Stimulated activated CD8-positive, alpha-beta memory T cell treated with anti-CD3 and anti-CD28 coated beads, Interleukin-2, amount 100 ng/mL, for 48 hours (primary cell): ENCODE measurements around the gene DUSP28.

Source experiments
- DNase-seq, 2 donors: peaks; one replicate each; pipeline ENCODE4 v3.0.0-alpha.2; 2020; ENCODE audit warnings: low read depth in 2 of 2

Gene DUSP28

GRCh38 chr2:240585681-240586197 lies 25.6 kb downstream of the DUSP28 start:
- no peak for DNase-seq

- peak; percentile 95 to 96 for DNase-seq
These were observed 26.2 kb downstream of the DUSP28 start, which contains the start of gene CAPN10 for GRCh38 chr2:240586198-240586918. TSS of gene CAPN10 (plus strand) at chr2:240586734. CDS start at chr2:240586912, 178 bp downstream.

- DNase-seq: no peak
These were observed 27.0 kb downstream of the DUSP28 start for GRCh38 chr2:240586919-240587800.

- no peak for DNase-seq
These were observed 28.0 kb downstream of the DUSP28 start for GRCh38 chr2:240588006-240588655.

- no peak for DNase-seq
These were observed 28.5 kb downstream of the DUSP28 start for GRCh38 chr2:240588669-240589068.

DNA sequence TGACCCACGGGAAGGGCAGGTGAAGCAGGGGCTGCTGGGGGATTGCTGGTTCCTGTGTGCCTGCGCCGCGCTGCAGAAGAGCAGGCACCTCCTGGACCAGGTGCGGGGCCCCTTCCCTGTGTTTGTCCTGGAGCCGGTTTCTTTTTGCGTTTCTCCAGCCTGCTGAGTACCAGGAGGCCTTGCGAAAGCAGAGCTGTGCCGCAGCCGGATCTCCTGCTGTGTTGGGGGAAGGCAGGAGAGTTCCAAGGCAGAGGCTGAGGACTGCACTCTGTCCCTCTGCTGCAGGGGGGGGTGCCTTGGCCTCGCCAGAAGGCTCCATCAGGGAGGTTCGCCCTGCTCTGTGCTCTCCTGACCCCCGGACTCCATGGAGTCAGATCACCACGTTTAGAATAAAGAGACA lies 29.2 kb downstream of the DUSP28 start:
- no peak for DNase-seq

GRCh38 chr2:240589850-240590525 lies 29.8 kb downstream of the DUSP28 start:
- DNase-seq: no peak

DNA sequence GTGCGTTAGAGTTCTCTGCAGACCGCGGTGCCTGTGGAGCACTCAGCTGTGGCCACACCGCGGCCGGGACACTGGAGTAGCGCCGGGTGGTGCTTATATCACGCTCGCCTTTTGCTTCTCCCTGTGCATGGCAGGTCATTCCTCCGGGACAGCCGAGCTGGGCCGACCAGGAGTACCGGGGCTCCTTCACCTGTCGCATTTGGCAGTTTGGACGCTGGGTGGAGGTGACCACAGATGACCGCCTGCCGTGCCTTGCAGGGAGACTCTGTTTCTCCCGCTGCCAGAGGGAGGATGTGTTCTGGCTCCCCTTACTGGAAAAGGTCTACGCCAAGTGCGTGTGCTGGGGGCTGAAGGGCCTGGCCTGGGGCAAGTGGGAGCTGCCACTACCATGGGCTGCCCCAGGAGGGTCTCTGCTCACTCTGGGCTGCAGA lies 30.5 kb downstream of the DUSP28 start:
- DNase-seq: no peak

DNA sequence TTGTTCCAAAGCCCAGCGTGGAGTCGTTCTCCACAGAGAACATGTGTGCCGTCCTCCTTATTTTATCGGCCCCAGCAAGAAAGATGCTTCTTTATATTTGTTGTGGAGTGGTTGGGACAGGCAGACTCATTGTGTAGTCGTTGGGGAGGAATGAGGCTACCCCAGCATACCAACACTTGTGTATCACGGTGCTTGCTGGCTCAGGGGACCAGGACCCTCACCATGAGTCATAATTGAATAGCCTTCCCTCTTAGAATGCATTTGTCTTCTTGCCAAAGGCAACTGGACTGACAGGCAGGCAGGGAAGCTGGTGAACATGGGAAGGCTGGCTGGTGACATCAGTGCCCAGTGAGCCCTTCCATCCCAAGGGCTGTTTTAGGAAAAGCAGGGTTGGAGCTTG lies 31.1 kb downstream of the DUSP28 start:
- DNase-seq: no peak

- DNase-seq: no peak
These were observed 31.6 kb downstream of the DUSP28 start for GRCh38 chr2:240591784-240592183.

GRCh38 chr2:240593026-240593702 lies 33.0 kb downstream of the DUSP28 start:
- DNase-seq: no peak

GRCh38 chr2:240593703-240594451 lies 33.7 kb downstream of the DUSP28 start:
- DNase-seq: no peak

DNA sequence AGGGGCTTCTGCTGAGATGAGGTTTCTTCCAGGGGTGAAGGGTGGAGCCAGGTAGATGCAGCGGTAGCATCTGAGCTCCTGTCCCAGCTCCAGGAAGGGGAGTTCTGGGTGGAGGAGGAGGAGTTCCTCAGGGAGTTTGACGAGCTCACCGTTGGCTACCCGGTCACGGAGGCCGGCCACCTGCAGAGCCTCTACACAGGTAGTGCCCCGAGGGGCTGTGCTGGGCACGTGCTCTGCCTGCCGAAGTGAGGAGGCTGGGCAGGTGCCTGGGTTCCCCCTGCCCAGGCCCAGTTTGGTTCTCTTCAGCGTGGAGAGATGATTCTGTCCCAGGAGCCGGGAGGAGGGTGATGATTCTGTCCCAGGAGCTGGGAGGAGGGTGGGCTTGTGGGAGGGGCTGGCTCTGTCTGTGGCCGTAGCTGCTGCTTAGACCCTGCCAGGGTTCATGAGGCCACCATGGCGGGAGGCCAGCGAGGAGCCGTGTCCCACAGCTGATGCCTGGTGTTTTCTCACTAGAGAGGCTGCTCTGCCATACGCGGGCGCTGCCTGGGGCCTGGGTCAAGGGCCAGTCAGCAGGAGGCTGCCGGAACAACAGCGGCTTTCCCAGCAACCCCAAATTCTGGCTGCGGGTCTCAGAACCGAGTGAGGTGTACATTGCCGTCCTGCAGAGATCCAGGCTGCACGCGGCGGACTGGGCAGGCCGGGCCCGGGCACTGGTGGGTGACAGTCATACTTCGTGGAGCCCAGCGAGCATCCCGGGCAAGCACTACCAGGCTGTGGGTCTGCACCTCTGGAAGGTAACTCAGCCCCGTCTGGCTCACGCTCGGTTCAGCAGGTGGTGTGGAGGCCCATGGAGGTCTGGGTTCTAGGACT lies 34.6 kb downstream of the DUSP28 start:
- DNase-seq: no peak

DNA sequence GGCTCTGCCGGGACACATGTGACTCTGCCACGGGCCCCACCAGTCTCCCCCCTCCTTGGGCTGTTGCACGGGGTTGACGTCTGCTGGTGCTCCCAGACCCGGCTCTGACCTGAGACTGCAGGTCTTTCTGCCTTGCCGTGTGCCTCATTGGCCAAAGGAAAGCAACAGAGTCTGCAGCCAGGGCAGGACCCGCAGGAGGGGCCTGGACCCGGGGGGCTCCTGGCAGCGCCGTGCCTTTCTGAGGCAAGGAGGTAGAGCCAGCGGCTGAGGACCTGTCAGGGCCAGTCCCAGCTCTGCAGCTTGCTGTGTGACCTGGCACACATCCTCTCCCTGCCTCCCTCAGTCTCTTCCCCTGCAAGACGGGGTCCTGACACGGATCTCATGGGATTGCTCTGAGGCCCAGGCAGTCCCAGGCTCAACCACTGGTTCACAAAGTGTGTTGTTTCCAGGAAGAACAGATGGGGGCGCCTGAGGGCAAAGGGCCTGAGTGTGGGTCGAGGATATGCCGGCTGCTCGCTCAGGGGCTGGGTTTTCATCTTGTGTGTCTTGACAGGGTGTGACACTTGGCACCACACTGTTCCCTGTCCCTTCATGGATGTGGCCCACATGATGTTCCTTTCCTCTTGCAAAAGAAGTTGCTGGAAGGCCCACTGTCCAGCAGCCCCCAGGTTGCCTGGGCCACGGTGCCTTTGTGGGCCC lies 35.4 kb downstream of the DUSP28 start:
- peak in 1 of 2 donors; percentile 32 for DNase-seq

- no peak for DNase-seq
These were observed 35.9 kb downstream of the DUSP28 start for GRCh38 chr2:240596080-240596460.

- DNase-seq: no peak
These were observed 36.4 kb downstream of the DUSP28 start for GRCh38 chr2:240596491-240596931.

GRCh38 chr2:240597054-240597418 lies 36.9 kb downstream of the DUSP28 start:
- no peak for DNase-seq

- DNase-seq: no peak
These were observed 37.4 kb downstream of the DUSP28 start for GRCh38 chr2:240597419-240598181.
